ENCODE results near the gene OMA1. TPM values are rescaled to one million over a fixed set of nuclear protein-coding genes. Genes with fewer than 3 reads are reported as not detected.
"Not testable (repeated sequence)": the region's sequence is repeated elsewhere in the genome, so short reads cannot be mapped to it uniquely, and the experiment has no call there.

The OMA1 gene
- polyA plus RNA-seq, 1 of the 3 experiments (the other 2 are of a cell fraction), result 6.9 TPM

- Histone ChIP-seq H3K4me2 (no peak overlapping the region), H3K9me2 (no peaks in the 10 kb centered on the region), H3K27me3 (ENCODE audit: insufficient read depth) (no peaks in the 10 kb centered on the region), H3K9ac (no peak overlapping the region), H3K9me3 (no peaks in the 10 kb centered on the region), H3K27ac (ENCODE audit: low read depth in 2 of 2, low read length in 1 of 2) (no peak overlapping the region), H3K79me2 (ENCODE audit: insufficient read depth) (no peaks in the 10 kb centered on the region), H4K20me1 (ENCODE audit: insufficient read depth) (no peaks in the 10 kb centered on the region), H3K36me3 (replicated peaks in 1 of 2; ENCODE audit: control insufficient read depth in 1 of 2, insufficient read depth in 2 of 2, low read length in 1 of 2) (no peaks in the 10 kb centered on the region), H3F3A (replicated peaks; ENCODE audit: insufficient read depth) (no peaks in the 10 kb centered on the region), H3K4me3 (ENCODE audit: low read depth in 2 of 2, low read length in 1 of 2) (no peak overlapping the region), H3K4me1 (ENCODE audit: control insufficient read depth in 1 of 2, insufficient read depth in 2 of 2, low read depth in 1 of 2, low read length in 1 of 2) (no peaks in the 10 kb centered on the region), H2AFZ (ENCODE audit: low read depth) (no peak overlapping the region)
- 62% methylated on average over 9 of the region's 9 CpGs for WGBS (ENCODE audit: low lambda C conversion rate)
- no peak for TF ChIP-seq JUND (IDR thresholded peaks at IDR 0.05)
- no peak for TF ChIP-seq TCF12 (IDR thresholded peaks at IDR 0.05)
- no peak for TF ChIP-seq POLR2AphosphoS5 (IDR thresholded peaks at IDR 0.05; ENCODE audit: low read depth, low read length)
- TF ChIP-seq NFIC (IDR thresholded peaks at IDR 0.05; ENCODE audit: borderline replicate concordance), result no peak
- TF ChIP-seq ZBTB33 (IDR thresholded peaks at IDR 0.05; ENCODE audit: borderline replicate concordance, low read depth), result no peak
- TF ChIP-seq IRF3 (IDR thresholded peaks at IDR 0.05; ENCODE audit: low read depth, low read length), result no peak
- TF ChIP-seq, protein P1, sequence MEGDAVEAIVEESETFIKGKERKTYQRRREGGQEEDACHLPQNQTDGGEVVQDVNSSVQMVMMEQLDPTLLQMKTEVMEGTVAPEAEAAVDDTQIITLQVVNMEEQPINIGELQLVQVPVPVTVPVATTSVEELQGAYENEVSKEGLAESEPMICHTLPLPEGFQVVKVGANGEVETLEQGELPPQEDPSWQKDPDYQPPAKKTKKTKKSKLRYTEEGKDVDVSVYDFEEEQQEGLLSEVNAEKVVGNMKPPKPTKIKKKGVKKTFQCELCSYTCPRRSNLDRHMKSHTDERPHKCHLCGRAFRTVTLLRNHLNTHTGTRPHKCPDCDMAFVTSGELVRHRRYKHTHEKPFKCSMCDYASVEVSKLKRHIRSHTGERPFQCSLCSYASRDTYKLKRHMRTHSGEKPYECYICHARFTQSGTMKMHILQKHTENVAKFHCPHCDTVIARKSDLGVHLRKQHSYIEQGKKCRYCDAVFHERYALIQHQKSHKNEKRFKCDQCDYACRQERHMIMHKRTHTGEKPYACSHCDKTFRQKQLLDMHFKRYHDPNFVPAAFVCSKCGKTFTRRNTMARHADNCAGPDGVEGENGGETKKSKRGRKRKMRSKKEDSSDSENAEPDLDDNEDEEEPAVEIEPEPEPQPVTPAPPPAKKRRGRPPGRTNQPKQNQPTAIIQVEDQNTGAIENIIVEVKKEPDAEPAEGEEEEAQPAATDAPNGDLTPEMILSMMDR (IDR thresholded peaks at IDR 0.05), result no peak
- no peak for TF ChIP-seq RCOR1 (IDR thresholded peaks at IDR 0.05; ENCODE audit: low read length)
- TF ChIP-seq TEAD4 (IDR thresholded peaks at IDR 0.05; ENCODE audit: borderline replicate concordance, insufficient read depth), result no peak
- no peak for TF ChIP-seq FOXJ3 (CRISPR knock-in tag; IDR thresholded peaks at IDR 0.05)
- no peak for TF ChIP-seq RFX5 (IDR thresholded peaks at IDR 0.05; ENCODE audit: low read length)
- no peak for TF ChIP-seq GABPA (IDR thresholded peaks at IDR 0.05; ENCODE audit: low read depth)
- no peak for TF ChIP-seq FOSL2 (IDR thresholded peaks at IDR 0.05; ENCODE audit: borderline replicate concordance, low read depth)
- no peak for TF ChIP-seq RXRA (IDR thresholded peaks at IDR 0.05; ENCODE audit: borderline replicate concordance, low read depth)
- no peak for TF ChIP-seq MEF2A (IDR thresholded peaks at IDR 0.05; ENCODE audit: borderline replicate concordance, low read depth)
- TF ChIP-seq, protein P2, sequence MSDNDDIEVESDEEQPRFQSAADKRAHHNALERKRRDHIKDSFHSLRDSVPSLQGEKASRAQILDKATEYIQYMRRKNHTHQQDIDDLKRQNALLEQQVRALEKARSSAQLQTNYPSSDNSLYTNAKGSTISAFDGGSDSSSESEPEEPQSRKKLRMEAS (IDR thresholded peaks at IDR 0.05; ENCODE audit: low read depth), result no peak
- TF ChIP-seq TAF1 (IDR thresholded peaks at IDR 0.05; ENCODE audit: borderline replicate concordance, low read depth, low read length), result no peak
- TF ChIP-seq USF1 (IDR thresholded peaks at IDR 0.05; ENCODE audit: borderline replicate concordance, low read depth), result no peak
- TF ChIP-seq SMC3 (IDR thresholded peaks at IDR 0.05; ENCODE audit: low read depth, low read length), result no peak
- no peak for TF ChIP-seq YY1 (IDR thresholded peaks at IDR 0.05; ENCODE audit: low read depth)
- ChIA-PET CTCF (interaction anchor here (1.0 to 1.2 kb wide), 3 partner anchors 34 to 101 kb away, joined by 3 read pairs; no protein-coding TSS in a partner anchor), POLR2A (no interaction called here)
- DNase-seq, result no peak
These were observed 4.9 kb upstream of the OMA1 start for GRCh38 chr1:58551186-58552140.

DNA sequence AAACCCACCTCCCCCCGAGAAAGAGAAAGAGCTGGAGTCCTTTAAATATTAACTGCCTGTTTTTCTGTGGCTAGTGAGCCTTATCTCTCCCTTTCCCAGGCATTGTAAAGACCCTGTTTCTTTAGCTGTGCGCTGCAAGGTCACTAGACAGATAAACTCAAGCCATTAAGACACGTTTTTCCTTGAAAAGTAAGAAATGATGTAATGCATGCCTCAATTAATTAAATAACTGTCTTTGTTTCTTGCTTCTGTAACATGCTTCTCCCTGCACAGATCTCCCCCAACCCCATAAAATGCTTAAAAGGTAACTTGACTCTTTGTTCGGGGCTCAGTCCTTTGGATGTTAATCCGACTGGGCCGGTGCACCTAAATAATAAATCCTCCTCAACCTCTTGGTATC is 2.8 kb upstream of the OMA1 start:
- DNase-seq; H3K9me3 ChIP-seq; H3F3A ChIP-seq (replicated peaks; ENCODE audit: insufficient read depth); H3K27ac ChIP-seq (ENCODE audit: low read depth in 2 of 2, low read length in 1 of 2); H3K4me1 ChIP-seq (ENCODE audit: control insufficient read depth in 1 of 2, insufficient read depth in 2 of 2, low read depth in 1 of 2, low read length in 1 of 2); H3K9ac ChIP-seq; H2AFZ ChIP-seq (ENCODE audit: low read depth); H3K9me2 ChIP-seq; H3K79me2 ChIP-seq (ENCODE audit: insufficient read depth); H4K20me1 ChIP-seq (ENCODE audit: insufficient read depth); H3K4me2 ChIP-seq; H3K27me3 ChIP-seq (ENCODE audit: insufficient read depth); H3K36me3 ChIP-seq (replicated peaks in 1 of 2; ENCODE audit: control insufficient read depth in 1 of 2, insufficient read depth in 2 of 2, low read length in 1 of 2); POLR2A ChIA-PET; H3K4me3 ChIP-seq (ENCODE audit: low read depth in 2 of 2, low read length in 1 of 2): not testable (repeated sequence)
- 64% methylated on average over 6 of the region's 6 CpGs for WGBS (ENCODE audit: low lambda C conversion rate)
- CTCF ChIA-PET, result interaction anchor here (1.1 to 5.6 kb wide), 3 partner anchors 33 to 1717 kb away, joined by 3 to 67 read pairs (median 5); no protein-coding TSS in a partner anchor
